Fibroblast of the conjunctiva (primary cell): ENCODE results near the gene TFCP2L1.

Experiments
- DNase-seq: peaks from one replicate; pipeline ENCODE4 v3.0.0-alpha.2; 2010; ENCODE audit warnings: low read depth

TFCP2L1 gene

GRCh38 chr2:121172456-121172855 lies 112.5 kb downstream of the TFCP2L1 start:
- DNase-seq: no peak

- DNase-seq: no peak
These were observed 113.3 kb downstream of the TFCP2L1 start for GRCh38 chr2:121171625-121172119.

GRCh38 chr2:121170577-121170976 lies 114.4 kb downstream of the TFCP2L1 start:
- no peak for DNase-seq

GRCh38 chr2:121167411-121167810 lies 117.6 kb downstream of the TFCP2L1 start:
- no peak for DNase-seq
